H1 (cell line): ENCODE results near the gene NBAS. TPM values are rescaled to one million over a fixed set of nuclear protein-coding genes. Genes with fewer than 3 reads are reported as not detected.
"Not testable (repeated sequence)": the region's sequence is repeated elsewhere in the genome, so short reads cannot be mapped to it uniquely, and the experiment has no call there.

Source experiments
- CTCF ChIA-PET: fragments of 300-600 bp; sonication (Branson Sonifier 250); formaldehyde crosslinking; loops from one replicate; lab custom pipeline; 2021; ENCODE audit not compliant: partially characterized antibody; lab: Charles Lee
- POLR2A ChIA-PET: fragments of 300-600 bp; sonication (Branson Sonifier 250); formaldehyde crosslinking; loops from one replicate; lab custom pipeline; 2021; ENCODE audit warnings: inconsistent platforms; ENCODE audit not compliant: partially characterized antibody; lab: Charles Lee
- DNase-seq, 2 experiments: peaks; one replicate each; pipeline versions ENCODE4 v3.0.0 to v3.0.0-alpha.2; 2010 to 2022; ENCODE audit warnings: low spot score in 2 of 2, low read depth in 1 of 2, mixed read lengths in 1 of 2
- FAIRE-seq: peaks from 2 replicates; lab custom pipeline; 2011; peaks lifted over from hg19 to GRCh38; lab: Jason Lieb, UNC
- H2AFZ ChIP-seq: 2 replicates; pipeline ENCODE4 v1.8.1; 2012; ENCODE audit warnings: low read length, inconsistent platforms
- H2AK5ac ChIP-seq: 2 replicates; pipeline ENCODE4 v1.6.1; 2013; ENCODE audit warnings: low read depth, low read length
- H2BK120ac ChIP-seq: replicated peaks from 2 replicates; pipeline ENCODE3; 2013; ENCODE audit warnings: low read depth, low read length, inconsistent platforms
- H2BK12ac ChIP-seq: 2 replicates; pipeline ENCODE4 v1.6.1; 2013; ENCODE audit warnings: low read depth, low read length
- H2BK15ac ChIP-seq: 2 replicates; pipeline ENCODE4 v1.6.1; 2013; ENCODE audit warnings: low read length
- H2BK20ac ChIP-seq: 2 replicates; pipeline ENCODE4 v1.6.1; 2013; ENCODE audit warnings: low read length
- H2BK5ac ChIP-seq: 2 replicates; pipeline ENCODE4 v1.6.1; 2013; ENCODE audit warnings: low read depth, low read length
- H3K14ac ChIP-seq: 2 replicates; pipeline ENCODE4 v1.6.1; 2013; ENCODE audit warnings: inconsistent platforms; ENCODE audit not compliant: insufficient read length
- H3K18ac ChIP-seq: 2 replicates; pipeline ENCODE4 v1.6.1; 2013; ENCODE audit warnings: low read length; ENCODE audit errors: extremely low read depth
- H3K23ac ChIP-seq: 2 replicates; pipeline ENCODE4 v1.6.1; 2013; ENCODE audit warnings: inconsistent platforms; ENCODE audit not compliant: insufficient read length
- H3K23me2 ChIP-seq: 2 replicates; pipeline ENCODE4 v1.6.1; 2013; ENCODE audit warnings: low read depth, low read length
- H3K27ac ChIP-seq: 2 replicates; pipeline ENCODE4 v1.6.1; 2011; ENCODE audit warnings: low read depth, low read length, inconsistent platforms
- H3K27me3 ChIP-seq, 4 experiments: replicated peaks in 1 of 4; 1 replicate in 1 of 4; 2 replicates in 3 of 4; pipeline versions ENCODE4 v1.6.1 to v1.8.1; 2011 to 2013; ENCODE audit warnings: low read length in 3 of 4, mild to moderate bottlenecking in 3 of 4, inconsistent platforms in 2 of 4, mixed read lengths in 2 of 4, moderate library complexity in 1 of 4; ENCODE audit not compliant: control insufficient read depth in 3 of 4, insufficient read depth in 3 of 4; ENCODE audit errors: extremely low read depth in 1 of 4
- H3K36me3 ChIP-seq, 4 experiments: 2 replicates each; pipeline versions ENCODE4 v1.6.1 to v1.8.1; 2011 to 2013; ENCODE audit warnings: mild to moderate bottlenecking in 4 of 4, low read length in 3 of 4, moderate library complexity in 2 of 4, control low read depth in 1 of 4, inconsistent platforms in 1 of 4; ENCODE audit not compliant: insufficient read depth in 4 of 4, control insufficient read depth in 2 of 4
- H3K4ac ChIP-seq: replicated peaks from 2 replicates; pipeline ENCODE3; 2013; ENCODE audit warnings: low read length, low read depth, mixed read lengths, inconsistent platforms; ENCODE audit not compliant: insufficient read length
- H3K4me1 ChIP-seq, 4 experiments: replicated peaks in 1 of 4; 1 replicate in 1 of 4; 2 replicates in 3 of 4; pipeline versions ENCODE4 v1.6.1 to v1.8.1; 2011 to 2013; ENCODE audit warnings: low read length in 3 of 4, inconsistent platforms in 2 of 4, mixed read lengths in 1 of 4; ENCODE audit not compliant: insufficient read depth in 4 of 4, control insufficient read depth in 3 of 4
- H3K4me2 ChIP-seq, 2 experiments: 2 replicates each; pipeline versions ENCODE4 v1.6.1 to v1.8.1; 2011 to 2013; ENCODE audit warnings: low read depth in 2 of 2, low read length in 2 of 2, control low read depth in 1 of 2, inconsistent platforms in 1 of 2, mild to moderate bottlenecking in 1 of 2; ENCODE audit not compliant: insufficient read depth in 1 of 2
- H3K4me3 ChIP-seq, 4 experiments: fragments of 200-600, 300-600 bp in 1 of 4; sonication (generic), shearing (Covaris generic), sonication (Bioruptor Twin) in 1 of 4; 2 replicates each; pipeline versions ENCODE4 v1.5.1 to v1.8.1; 2011 to 2016; ENCODE audit warnings: low read length in 4 of 4, low read depth in 3 of 4, control low read depth in 2 of 4, inconsistent platforms in 2 of 4, mild to moderate bottlenecking in 2 of 4, mixed read lengths in 1 of 4, moderate library complexity in 1 of 4; ENCODE audit not compliant: insufficient read depth in 2 of 4; ENCODE audit errors: extremely low read depth in 1 of 4
- H3K56ac ChIP-seq: replicated peaks from 2 replicates; pipeline ENCODE3; 2013; ENCODE audit warnings: low read depth, mild to moderate bottlenecking, mixed read lengths, low read length, inconsistent platforms; ENCODE audit not compliant: insufficient read length
- H3K79me1 ChIP-seq: 2 replicates; pipeline ENCODE4 v1.6.1; 2013; ENCODE audit warnings: low read depth, low read length, control low read depth
- H3K79me2 ChIP-seq, 2 experiments: 2 replicates each; pipeline versions ENCODE4 v1.6.1 to v1.8.1; 2012 to 2013; ENCODE audit warnings: low read length in 2 of 2, mild to moderate bottlenecking in 2 of 2, inconsistent platforms in 1 of 2; ENCODE audit not compliant: insufficient read depth in 2 of 2, control insufficient read depth in 1 of 2
- H3K9ac ChIP-seq, 4 experiments: replicated peaks in 1 of 4; 1 replicate in 1 of 4; 2 replicates in 3 of 4; pipeline versions ENCODE4 v1.6.1 to v1.8.1; 2011 to 2013; ENCODE audit warnings: low read depth in 3 of 4, low read length in 3 of 4, control low read depth in 2 of 4, mild to moderate bottlenecking in 2 of 4, moderate library complexity in 2 of 4, inconsistent platforms in 1 of 4; ENCODE audit errors: extremely low read depth in 1 of 4
- H3K9me3 ChIP-seq, 2 experiments: 2 replicates each; pipeline versions ENCODE4 v1.6.1 to v1.8.1; 2012 to 2013; ENCODE audit warnings: mild to moderate bottlenecking in 2 of 2, moderate library complexity in 2 of 2, control low read depth in 1 of 2, inconsistent platforms in 1 of 2, low read depth in 1 of 2, low read length in 1 of 2, mixed read lengths in 1 of 2; ENCODE audit not compliant: insufficient read depth in 2 of 2
- H4K20me1 ChIP-seq, 2 experiments: replicated peaks in 1 of 2; 2 replicates each; pipeline versions ENCODE3 to v1.8.1; 2011 to 2013; ENCODE audit warnings: inconsistent platforms in 2 of 2, low read length in 2 of 2, mild to moderate bottlenecking in 1 of 2; ENCODE audit not compliant: insufficient read depth in 2 of 2, control insufficient read depth in 1 of 2
- H4K5ac ChIP-seq: 2 replicates; pipeline ENCODE4 v1.6.1; 2013; ENCODE audit warnings: low read length, low read depth, mixed read lengths, inconsistent platforms; ENCODE audit not compliant: insufficient read length
- H4K8ac ChIP-seq: 2 replicates; pipeline ENCODE4 v1.8.0; 2013; ENCODE audit warnings: mild to moderate bottlenecking, moderate library complexity, low read length, inconsistent platforms; ENCODE audit not compliant: insufficient read depth; ENCODE audit errors: extremely low read depth
- H4K91ac ChIP-seq: replicated peaks from 2 replicates; pipeline ENCODE3; 2013; ENCODE audit warnings: low read length, mixed read lengths, inconsistent platforms; ENCODE audit not compliant: insufficient read length
- EP300 ChIP-seq, 2 experiments: IDR thresholded peaks; 1 replicate in 1 of 2; 2 replicates in 1 of 2; pipeline ENCODE4 v1.6.1; 2011 to 2012; ENCODE audit warnings: low read depth in 2 of 2, low read length in 2 of 2, mild to moderate bottlenecking in 2 of 2, borderline replicate concordance in 1 of 2, inconsistent platforms in 1 of 2, moderate library complexity in 1 of 2
- WGBS, 2 experiments: shearing (Covaris generic) in 1 of 2; methylation state at CpG; one replicate each; pipeline versions ENCODE4 v1.1.6 to v1.1.7; 2013 to 2015; ENCODE audit warnings: low lambda C conversion rate in 2 of 2, mixed read lengths in 2 of 2, inconsistent platforms in 1 of 2, low coverage in 1 of 2, missing lambda C conversion rate in 1 of 2; ENCODE audit not compliant: insufficient replicate concordance in 2 of 2, insufficient coverage in 1 of 2, insufficient read length in 1 of 2; ENCODE audit errors: extremely low coverage in 1 of 2, missing lambda C conversion rate in 1 of 2; 5-methylcytosine and 5-hydroxymethylcytosine counted together
- polyA plus RNA-seq, 7 experiments: library from polyadenylated mRNA; depleted of rRNA in 3 of 7; stranded (reverse) in 5 of 7; unstranded in 2 of 7; fragments of >200 nt in 5 of 7; fragments of 200-250 nt in 2 of 7; gene quantifications; 1 replicate in 5 of 7; 2 replicates in 1 of 7; 4 replicates in 1 of 7; pipeline versions ENCODE4 v1.2.1 to v1.2.3, GENCODE V29; 2011 to 2013; ENCODE audit warnings: missing spikeins in 2 of 7, mixed read lengths in 2 of 7
- total RNA-seq: library from RNA; stranded (reverse); fragmentation: NEBNext Ultra II Directional; extraction: Animal tissue kit (Norgen Biotek cat#: 25700); gene quantifications from 2 replicates; pipeline ENCODE4 v1.2.1, GENCODE V29; 2021

NBAS gene
- total and polyA plus RNA-seq, 2 of the 8 experiments (the other 6 are each of a cell fraction or from before 2014, with no cell fraction given): 19.6 to 34.8 TPM

- H3K27ac ChIP-seq, H3K4me3 ChIP-seq, H3K27me3 ChIP-seq, H3K56ac ChIP-seq, H4K20me1 ChIP-seq, H4K8ac ChIP-seq, H2AFZ ChIP-seq, H2BK120ac ChIP-seq, H3K9me3 ChIP-seq, H3K23me2 ChIP-seq, H3K79me2 ChIP-seq, H3K18ac ChIP-seq, H3K14ac ChIP-seq, POLR2A ChIA-PET, H2BK5ac ChIP-seq, FAIRE-seq, H3K9ac ChIP-seq, H3K36me3 ChIP-seq, H3K4me2 ChIP-seq, DNase-seq, H2AK5ac ChIP-seq, H2BK15ac ChIP-seq, H2BK20ac ChIP-seq, H4K5ac ChIP-seq, H3K4ac ChIP-seq, H3K79me1 ChIP-seq, H4K91ac ChIP-seq, CTCF ChIA-PET, H3K23ac ChIP-seq: not testable (repeated sequence)
- TF ChIP-seq EP300 (IDR thresholded peaks at IDR 0.05; ENCODE audit: borderline replicate concordance in 1 of 2, low read depth in 2 of 2, low read length in 2 of 2): peak in 1 of 2 experiments; percentile 84; a peak in 1 of 3 replicates
- 95% methylated on average over 7 of the region's 7 CpGs; no CpG with 5 or more reads in 1 of the 2 experiments for WGBS, 2 experiments
- H2BK12ac ChIP-seq: peak overlapping the region; percentile 55; the same call in 1 of the 2 replicates
- peaks cover 5 to 13% (median 8%) of the 10 kb centered on the region in 4 experiments; a peak in 6 of 7 replicates for H3K4me1 ChIP-seq
Observed at GRCh38 chr2:15258385-15258784, 302.7 kb downstream of the NBAS start.
